HEK293 (cell line): Measurements from ENCODE around the gene BCL2.

Source experiments
- CTCF ChIA-PET: fragments of 350-600 bp; formaldehyde crosslinking; extraction: SDS; loops from one replicate; lab custom pipeline; 2021; ENCODE audit warnings: antibody characterized with exemption; lab: Yijun Ruan, JAX
- POLR2A ChIA-PET: fragments of 300-600 bp; formaldehyde crosslinking; extraction: SDS; loops from one replicate; lab custom pipeline; 2020; ENCODE audit warnings: antibody characterized with exemption, inconsistent platforms; lab: Yijun Ruan, JAX
- H3K27ac ChIP-seq: fragments of 200-500 bp; sonication (Bioruptor generic); 2 replicates; pipeline ENCODE4 v1.5.1; 2014; ENCODE audit warnings: low read depth, low read length, control low read depth, inconsistent platforms; ENCODE audit errors: extremely low read depth
- H3K36me3 ChIP-seq, 2 experiments: fragments of 200-500 bp in 1 of 2; sonication (Bioruptor generic) in 1 of 2; 1 replicate in 1 of 2; 2 replicates in 1 of 2; pipeline ENCODE4 v1.5.1; 2014 to 2017; ENCODE audit warnings: inconsistent platforms in 2 of 2, low read length in 2 of 2; ENCODE audit not compliant: control insufficient read depth in 2 of 2, insufficient read depth in 1 of 2
- H3K4me1 ChIP-seq: fragments of 200-500 bp; sonication (Bioruptor generic); 2 replicates; pipeline ENCODE4 v1.5.1; 2014; ENCODE audit warnings: mild to moderate bottlenecking, low read length, inconsistent platforms; ENCODE audit not compliant: control insufficient read depth, insufficient read depth
- H3K4me3 ChIP-seq: 2 replicates; pipeline ENCODE4 v1.5.1; 2011; ENCODE audit warnings: low read depth, mild to moderate bottlenecking, control low read depth, low read length, moderate library complexity
- H3K9me3 ChIP-seq: fragments of 200-500 bp; sonication (Bioruptor generic); 2 replicates; pipeline ENCODE4 v1.5.1; 2014; ENCODE audit warnings: low read depth, low read length, inconsistent platforms; ENCODE audit not compliant: control insufficient read depth, insufficient read depth
- EGR2 ChIP-seq: fragments of 450-650 bp; formaldehyde crosslinking; IDR thresholded peaks from 2 replicates; pipeline ENCODE4 v1.5.1; 2016; ENCODE audit warnings: low read depth, missing biosample characterization, missing genetic modification characterization
- KLF10 ChIP-seq: fragments of 450-650 bp; IDR thresholded peaks from 2 replicates; pipeline ENCODE4 v1.5.1; 2018; ENCODE audit warnings: missing biosample characterization, mild to moderate bottlenecking, missing genetic modification characterization
- ZFHX2 ChIP-seq: fragments of 450-650 bp; formaldehyde crosslinking; conservative IDR thresholded peaks from 2 replicates; pipeline ENCODE4 v1.5.1; 2016; ENCODE audit warnings: missing biosample characterization, missing genetic modification characterization
- ZNF138 ChIP-seq: fragments of 450-650 bp; formaldehyde crosslinking; IDR thresholded peaks from 2 replicates; pipeline ENCODE4 v1.5.1; 2016; ENCODE audit warnings: missing biosample characterization, missing genetic modification characterization, borderline replicate concordance
- ZNF239 ChIP-seq: fragments of 450-650 bp; formaldehyde crosslinking; IDR thresholded peaks from 2 replicates; pipeline ENCODE4 v1.5.1; 2016; ENCODE audit warnings: missing biosample characterization, missing genetic modification characterization
- ZNF26 ChIP-seq: fragments of 450-650 bp; formaldehyde crosslinking; IDR thresholded peaks from 2 replicates; pipeline ENCODE4 v1.5.1; 2016; ENCODE audit warnings: missing biosample characterization, missing genetic modification characterization
- ZNF266 ChIP-seq: fragments of 450-650 bp; formaldehyde crosslinking; IDR thresholded peaks from 2 replicates; pipeline ENCODE4 v1.5.1; 2016; ENCODE audit warnings: missing biosample characterization, missing genetic modification characterization, low read depth
- ZNF48 ChIP-seq: fragments of 450-650 bp; formaldehyde crosslinking; IDR thresholded peaks from 2 replicates; pipeline ENCODE4 v1.5.1; 2016; ENCODE audit warnings: missing biosample characterization, missing genetic modification characterization
- ZNF654 ChIP-seq: fragments of 450-650 bp; formaldehyde crosslinking; IDR thresholded peaks from 2 replicates; pipeline ENCODE4 v1.5.1; 2016; ENCODE audit warnings: low read depth, missing biosample characterization, missing genetic modification characterization
- ZNF664 ChIP-seq: fragments of 450-650 bp; formaldehyde crosslinking; IDR thresholded peaks from 2 replicates; pipeline ENCODE4 v1.5.1; 2016; ENCODE audit warnings: missing biosample characterization, missing genetic modification characterization
- TF ChIP-seq, protein P1 (sequence below): fragments of 450-650 bp; formaldehyde crosslinking; conservative IDR thresholded peaks from 2 replicates; pipeline ENCODE4 v1.5.1; 2016; ENCODE audit warnings: low read depth, missing biosample characterization, missing genetic modification characterization
- TF ChIP-seq, protein P2 (sequence below): fragments of 450-650 bp; formaldehyde crosslinking; IDR thresholded peaks from 2 replicates; pipeline ENCODE4 v1.5.1; 2016; ENCODE audit warnings: missing biosample characterization, missing genetic modification characterization, low read depth
- TF ChIP-seq, protein P3 (sequence below): fragments of 450-650 bp; formaldehyde crosslinking; IDR thresholded peaks from 2 replicates; pipeline ENCODE4 v1.5.1; 2016; ENCODE audit warnings: missing biosample characterization, missing genetic modification characterization

Gene BCL2

GRCh38 chr18:63154350-63155152 lies 165.0 kb downstream of the BCL2 start (continued):
- TF ChIP-seq, protein P1, sequence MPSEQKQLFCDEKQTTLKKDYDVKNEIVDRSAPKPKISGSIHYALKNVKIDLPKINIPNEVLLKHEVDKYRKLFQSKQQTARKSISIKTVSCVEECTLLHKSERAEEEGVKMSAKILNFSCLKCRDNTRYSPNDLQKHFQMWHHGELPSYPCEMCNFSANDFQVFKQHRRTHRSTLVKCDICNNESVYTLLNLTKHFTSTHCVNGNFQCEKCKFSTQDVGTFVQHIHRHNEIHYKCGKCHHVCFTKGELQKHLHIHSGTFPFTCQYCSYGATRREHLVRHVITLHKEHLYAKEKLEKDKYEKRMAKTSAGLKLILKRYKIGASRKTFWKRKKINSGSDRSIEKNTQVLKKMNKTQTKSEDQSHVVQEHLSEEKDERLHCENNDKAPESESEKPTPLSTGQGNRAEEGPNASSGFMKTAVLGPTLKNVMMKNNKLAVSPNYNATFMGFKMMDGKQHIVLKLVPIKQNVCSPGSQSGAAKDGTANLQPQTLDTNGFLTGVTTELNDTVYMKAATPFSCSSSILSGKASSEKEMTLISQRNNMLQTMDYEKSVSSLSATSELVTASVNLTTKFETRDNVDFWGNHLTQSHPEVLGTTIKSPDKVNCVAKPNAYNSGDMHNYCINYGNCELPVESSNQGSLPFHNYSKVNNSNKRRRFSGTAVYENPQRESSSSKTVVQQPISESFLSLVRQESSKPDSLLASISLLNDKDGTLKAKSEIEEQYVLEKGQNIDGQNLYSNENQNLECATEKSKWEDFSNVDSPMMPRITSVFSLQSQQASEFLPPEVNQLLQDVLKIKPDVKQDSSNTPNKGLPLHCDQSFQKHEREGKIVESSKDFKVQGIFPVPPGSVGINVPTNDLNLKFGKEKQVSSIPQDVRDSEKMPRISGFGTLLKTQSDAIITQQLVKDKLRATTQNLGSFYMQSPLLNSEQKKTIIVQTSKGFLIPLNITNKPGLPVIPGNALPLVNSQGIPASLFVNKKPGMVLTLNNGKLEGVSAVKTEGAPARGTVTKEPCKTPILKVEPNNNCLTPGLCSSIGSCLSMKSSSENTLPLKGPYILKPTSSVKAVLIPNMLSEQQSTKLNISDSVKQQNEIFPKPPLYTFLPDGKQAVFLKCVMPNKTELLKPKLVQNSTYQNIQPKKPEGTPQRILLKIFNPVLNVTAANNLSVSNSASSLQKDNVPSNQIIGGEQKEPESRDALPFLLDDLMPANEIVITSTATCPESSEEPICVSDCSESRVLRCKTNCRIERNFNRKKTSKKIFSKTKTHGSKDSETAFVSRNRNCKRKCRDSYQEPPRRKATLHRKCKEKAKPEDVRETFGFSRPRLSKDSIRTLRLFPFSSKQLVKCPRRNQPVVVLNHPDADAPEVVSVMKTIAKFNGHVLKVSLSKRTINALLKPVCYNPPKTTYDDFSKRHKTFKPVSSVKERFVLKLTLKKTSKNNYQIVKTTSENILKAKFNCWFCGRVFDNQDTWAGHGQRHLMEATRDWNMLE: no peak
- TF ChIP-seq ZNF664 (tag by site-specific recombination): no peak
- TF ChIP-seq ZNF239: no peak
- TF ChIP-seq ZNF138 (tag by site-specific recombination): no peak
- TF ChIP-seq KLF10: no peak
- TF ChIP-seq, protein P2, sequence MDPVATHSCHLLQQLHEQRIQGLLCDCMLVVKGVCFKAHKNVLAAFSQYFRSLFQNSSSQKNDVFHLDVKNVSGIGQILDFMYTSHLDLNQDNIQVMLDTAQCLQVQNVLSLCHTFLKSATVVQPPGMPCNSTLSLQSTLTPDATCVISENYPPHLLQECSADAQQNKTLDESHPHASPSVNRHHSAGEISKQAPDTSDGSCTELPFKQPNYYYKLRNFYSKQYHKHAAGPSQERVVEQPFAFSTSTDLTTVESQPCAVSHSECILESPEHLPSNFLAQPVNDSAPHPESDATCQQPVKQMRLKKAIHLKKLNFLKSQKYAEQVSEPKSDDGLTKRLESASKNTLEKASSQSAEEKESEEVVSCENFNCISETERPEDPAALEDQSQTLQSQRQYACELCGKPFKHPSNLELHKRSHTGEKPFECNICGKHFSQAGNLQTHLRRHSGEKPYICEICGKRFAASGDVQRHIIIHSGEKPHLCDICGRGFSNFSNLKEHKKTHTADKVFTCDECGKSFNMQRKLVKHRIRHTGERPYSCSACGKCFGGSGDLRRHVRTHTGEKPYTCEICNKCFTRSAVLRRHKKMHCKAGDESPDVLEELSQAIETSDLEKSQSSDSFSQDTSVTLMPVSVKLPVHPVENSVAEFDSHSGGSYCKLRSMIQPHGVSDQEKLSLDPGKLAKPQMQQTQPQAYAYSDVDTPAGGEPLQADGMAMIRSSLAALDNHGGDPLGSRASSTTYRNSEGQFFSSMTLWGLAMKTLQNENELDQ (tag by site-specific recombination): no peak
- no peak for TF ChIP-seq ZNF654
- TF ChIP-seq, protein P3, sequence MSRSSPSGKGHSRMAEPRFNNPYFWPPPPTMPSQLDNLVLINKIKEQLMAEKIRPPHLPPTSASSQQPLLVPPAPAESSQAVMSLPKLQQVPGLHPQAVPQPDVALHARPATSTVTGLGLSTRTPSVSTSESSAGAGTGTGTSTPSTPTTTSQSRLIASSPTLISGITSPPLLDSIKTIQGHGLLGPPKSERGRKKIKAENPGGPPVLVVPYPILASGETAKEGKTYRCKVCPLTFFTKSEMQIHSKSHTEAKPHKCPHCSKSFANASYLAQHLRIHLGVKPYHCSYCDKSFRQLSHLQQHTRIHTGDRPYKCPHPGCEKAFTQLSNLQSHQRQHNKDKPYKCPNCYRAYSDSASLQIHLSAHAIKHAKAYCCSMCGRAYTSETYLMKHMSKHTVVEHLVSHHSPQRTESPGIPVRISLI: no peak
- no peak for TF ChIP-seq ZNF26 (tag by site-specific recombination)
- no peak for TF ChIP-seq ZNF48 (tag by site-specific recombination)

GRCh38 chr18:63152791-63153190 lies 166.8 kb downstream of the BCL2 start:
- TF ChIP-seq EGR2 (tag by site-specific recombination) (peak; percentile 30; the same call in 1 of the 2 replicates), ZNF266 (tag by site-specific recombination) (no peak), ZFHX2 (tag by site-specific recombination) (peak; percentile 28; the same call in 1 of the 2 replicates)
- POLR2A ChIA-PET: no interaction called here
- CTCF ChIA-PET: interaction anchor here (0.6 to 3.3 kb wide), 10 partner anchors 9 to 261 kb away, joined by 3 to 14 read pairs (median 4); no protein-coding TSS in a partner anchor
- Histone ChIP-seq H3K4me3 (no peak overlapping the region), H3K27ac (no peak overlapping the region), H3K36me3 (no peaks in the 10 kb centered on the region), H3K4me1 (peaks cover 2% of the 10 kb centered on the region; the same call in 1 of the 2 replicates), H3K9me3 (no peaks in the 10 kb centered on the region)
